ENCODE results near the gene OR52B2.

GRCh38 chr11:6214530-6214929 lies 44.4 kb upstream of the OR52B2 start:
- TF ChIP-seq GABPB1 (CRISPR knock-in tag; IDR thresholded peaks at IDR 0.05) (no peak), ZNF138 (CRISPR knock-in tag; conservative IDR thresholded peaks at IDR 0.05) (no peak), ZBTB43 (CRISPR knock-in tag; IDR thresholded peaks at IDR 0.05) (no peak), IRF1 (CRISPR knock-in tag; IDR thresholded peaks at IDR 0.05) (no peak)
- TF ChIP-seq, protein P1, sequence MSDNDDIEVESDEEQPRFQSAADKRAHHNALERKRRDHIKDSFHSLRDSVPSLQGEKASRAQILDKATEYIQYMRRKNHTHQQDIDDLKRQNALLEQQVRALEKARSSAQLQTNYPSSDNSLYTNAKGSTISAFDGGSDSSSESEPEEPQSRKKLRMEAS (CRISPR knock-in tag; IDR thresholded peaks at IDR 0.05): no peak
- TF ChIP-seq, protein P2, sequence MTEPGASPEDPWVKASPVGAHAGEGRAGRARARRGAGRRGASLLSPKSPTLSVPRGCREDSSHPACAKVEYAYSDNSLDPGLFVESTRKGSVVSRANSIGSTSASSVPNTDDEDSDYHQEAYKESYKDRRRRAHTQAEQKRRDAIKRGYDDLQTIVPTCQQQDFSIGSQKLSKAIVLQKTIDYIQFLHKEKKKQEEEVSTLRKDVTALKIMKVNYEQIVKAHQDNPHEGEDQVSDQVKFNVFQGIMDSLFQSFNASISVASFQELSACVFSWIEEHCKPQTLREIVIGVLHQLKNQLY (CRISPR knock-in tag; IDR thresholded peaks at IDR 0.05): no peak
- TF ChIP-seq, protein P3, sequence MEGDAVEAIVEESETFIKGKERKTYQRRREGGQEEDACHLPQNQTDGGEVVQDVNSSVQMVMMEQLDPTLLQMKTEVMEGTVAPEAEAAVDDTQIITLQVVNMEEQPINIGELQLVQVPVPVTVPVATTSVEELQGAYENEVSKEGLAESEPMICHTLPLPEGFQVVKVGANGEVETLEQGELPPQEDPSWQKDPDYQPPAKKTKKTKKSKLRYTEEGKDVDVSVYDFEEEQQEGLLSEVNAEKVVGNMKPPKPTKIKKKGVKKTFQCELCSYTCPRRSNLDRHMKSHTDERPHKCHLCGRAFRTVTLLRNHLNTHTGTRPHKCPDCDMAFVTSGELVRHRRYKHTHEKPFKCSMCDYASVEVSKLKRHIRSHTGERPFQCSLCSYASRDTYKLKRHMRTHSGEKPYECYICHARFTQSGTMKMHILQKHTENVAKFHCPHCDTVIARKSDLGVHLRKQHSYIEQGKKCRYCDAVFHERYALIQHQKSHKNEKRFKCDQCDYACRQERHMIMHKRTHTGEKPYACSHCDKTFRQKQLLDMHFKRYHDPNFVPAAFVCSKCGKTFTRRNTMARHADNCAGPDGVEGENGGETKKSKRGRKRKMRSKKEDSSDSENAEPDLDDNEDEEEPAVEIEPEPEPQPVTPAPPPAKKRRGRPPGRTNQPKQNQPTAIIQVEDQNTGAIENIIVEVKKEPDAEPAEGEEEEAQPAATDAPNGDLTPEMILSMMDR (IDR thresholded peaks at IDR 0.05): no peak
- TF ChIP-seq, protein P4, sequence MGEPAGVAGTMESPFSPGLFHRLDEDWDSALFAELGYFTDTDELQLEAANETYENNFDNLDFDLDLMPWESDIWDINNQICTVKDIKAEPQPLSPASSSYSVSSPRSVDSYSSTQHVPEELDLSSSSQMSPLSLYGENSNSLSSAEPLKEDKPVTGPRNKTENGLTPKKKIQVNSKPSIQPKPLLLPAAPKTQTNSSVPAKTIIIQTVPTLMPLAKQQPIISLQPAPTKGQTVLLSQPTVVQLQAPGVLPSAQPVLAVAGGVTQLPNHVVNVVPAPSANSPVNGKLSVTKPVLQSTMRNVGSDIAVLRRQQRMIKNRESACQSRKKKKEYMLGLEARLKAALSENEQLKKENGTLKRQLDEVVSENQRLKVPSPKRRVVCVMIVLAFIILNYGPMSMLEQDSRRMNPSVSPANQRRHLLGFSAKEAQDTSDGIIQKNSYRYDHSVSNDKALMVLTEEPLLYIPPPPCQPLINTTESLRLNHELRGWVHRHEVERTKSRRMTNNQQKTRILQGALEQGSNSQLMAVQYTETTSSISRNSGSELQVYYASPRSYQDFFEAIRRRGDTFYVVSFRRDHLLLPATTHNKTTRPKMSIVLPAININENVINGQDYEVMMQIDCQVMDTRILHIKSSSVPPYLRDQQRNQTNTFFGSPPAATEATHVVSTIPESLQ (CRISPR knock-in tag; IDR thresholded peaks at IDR 0.05): no peak

All from WTC11 (cell line).